Esophagus (tissue), 2 donors: ENCODE results near the gene DOCK10. TPM values are rescaled to one million over a fixed set of nuclear protein-coding genes. Genes with fewer than 3 reads are reported as not detected.
A peak's percentile ranks its signal among the peaks of the same experiment; 100 is the strongest.

ENCODE experiments used
- H3K27ac ChIP-seq, 2 donors: one replicate each; pipeline ENCODE4 v1.5.1; 2013; ENCODE audit warnings: low read depth in 2 of 2, mild to moderate bottlenecking in 2 of 2, inconsistent platforms in 1 of 2, low read length in 1 of 2, moderate library complexity in 1 of 2
- H3K27me3 ChIP-seq, 2 donors: one replicate each; pipeline ENCODE4 v1.6.1; 2013; ENCODE audit warnings: low read length in 2 of 2, control low read depth in 1 of 2, mild to moderate bottlenecking in 1 of 2; ENCODE audit not compliant: insufficient read depth in 2 of 2, control insufficient read depth in 1 of 2
- H3K36me3 ChIP-seq, 2 donors: one replicate each; pipeline ENCODE4 v1.6.1; 2013; ENCODE audit warnings: low read length in 1 of 2; ENCODE audit not compliant: control insufficient read depth in 2 of 2, insufficient read depth in 2 of 2
- H3K4me1 ChIP-seq, 2 donors: one replicate each; pipeline ENCODE4 v1.6.1; 2013; ENCODE audit warnings: low read length in 1 of 2; ENCODE audit not compliant: control insufficient read depth in 2 of 2, insufficient read depth in 2 of 2
- H3K4me3 ChIP-seq, 2 donors: one replicate each; pipeline ENCODE4 v1.5.1; 2013; ENCODE audit warnings: low read length in 2 of 2, mild to moderate bottlenecking in 2 of 2, low read depth in 1 of 2, moderate library complexity in 1 of 2
- H3K9me3 ChIP-seq, 2 donors: one replicate each; pipeline ENCODE4 v1.6.1; 2013; ENCODE audit warnings: mild to moderate bottlenecking in 2 of 2, low read depth in 1 of 2, low read length in 1 of 2, moderate library complexity in 1 of 2; ENCODE audit not compliant: control insufficient read depth in 2 of 2, insufficient read depth in 1 of 2
- WGBS, 2 donors: extraction: QIAGEN DNeasy Blood & Tissue Kit; methylation state at CpG; one replicate each; pipeline ENCODE4 v1.1.7; 2013; 5-methylcytosine and 5-hydroxymethylcytosine counted together
- polyA plus RNA-seq, 2 donors: library from polyadenylated mRNA; stranded (reverse); fragments of 200-250 nt; gene quantifications; one replicate each; pipeline ENCODE4 v1.2.3, GENCODE V29; 2013
- donor health status: healthy with polysubstance abuse.
- donor health status: Bipolar disorder and iron deficiency.

Gene DOCK10
- polyA plus RNA-seq: 1 to 10 TPM; 1.7 to 2.5 TPM

DNA sequence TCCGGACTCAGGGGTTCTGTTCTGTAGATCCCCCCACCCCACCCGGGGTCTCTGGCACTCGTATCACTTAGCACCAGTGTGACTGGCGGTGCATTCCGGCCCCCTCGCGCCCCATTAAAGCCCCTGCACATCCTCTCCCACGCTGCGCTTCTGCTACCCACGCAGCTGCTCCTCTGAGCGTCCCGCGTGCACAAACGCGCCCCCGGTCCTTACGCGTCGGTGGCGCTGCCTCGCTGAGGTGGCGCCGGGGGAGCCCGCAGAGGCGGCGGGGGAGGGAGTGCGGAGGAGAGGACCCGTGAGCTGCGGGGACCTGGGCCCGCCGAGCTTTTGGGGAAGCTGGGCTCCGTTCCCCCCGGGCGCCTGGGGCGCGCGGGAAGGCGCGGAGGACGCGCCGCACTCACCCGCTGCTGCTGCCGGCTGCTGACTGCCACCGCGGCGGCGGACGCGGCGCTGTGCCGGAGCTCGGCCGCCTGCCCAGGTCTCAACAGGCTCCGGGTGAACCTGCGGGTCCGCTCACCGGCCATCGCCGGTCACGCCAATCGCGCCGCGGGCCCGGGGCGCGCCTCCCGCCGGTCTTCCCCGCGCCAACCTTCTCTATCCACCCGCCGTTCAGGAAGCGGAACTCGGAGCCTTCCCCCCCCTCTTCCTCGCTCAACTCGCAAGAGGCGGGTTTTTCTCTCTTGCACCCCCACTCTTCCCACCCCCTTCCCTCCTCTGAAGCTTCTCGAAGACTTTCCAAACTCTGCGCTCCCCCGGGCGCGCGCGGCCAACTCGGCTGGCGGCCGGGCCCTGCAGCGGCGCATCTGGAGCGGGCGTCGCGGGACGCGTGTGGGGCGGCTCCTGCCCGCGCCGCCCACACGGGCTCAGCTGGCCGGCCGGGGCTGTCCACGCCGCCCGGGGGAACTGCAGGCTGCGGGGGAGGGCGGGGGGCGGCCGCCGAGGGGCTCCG, at the start of gene DOCK10:
TSS of gene DOCK10 (minus strand) at position 618 of the 949 bp plus-strand sequence. CDS start at position 524, 94 bp downstream.
- 0 to 1% methylated on average over 92 to 113 of the region's 113 CpGs for WGBS, 2 donors
- H3K4me3 ChIP-seq: peak within 1 kb of the TSS; percentile 61 to 67
- no peaks in the 10 kb centered on the region for H3K9me3 ChIP-seq
- H3K27me3 ChIP-seq: peaks cover 0 to 6% of the 10 kb centered on the region in 2 donors
- H3K36me3 ChIP-seq: no peaks in the 10 kb centered on the region
- H3K27ac ChIP-seq: peak within 1 kb of the TSS; percentile 20 to 42
- peaks cover 0 to 3% of the 10 kb centered on the region in 2 donors for H3K4me1 ChIP-seq

DNA sequence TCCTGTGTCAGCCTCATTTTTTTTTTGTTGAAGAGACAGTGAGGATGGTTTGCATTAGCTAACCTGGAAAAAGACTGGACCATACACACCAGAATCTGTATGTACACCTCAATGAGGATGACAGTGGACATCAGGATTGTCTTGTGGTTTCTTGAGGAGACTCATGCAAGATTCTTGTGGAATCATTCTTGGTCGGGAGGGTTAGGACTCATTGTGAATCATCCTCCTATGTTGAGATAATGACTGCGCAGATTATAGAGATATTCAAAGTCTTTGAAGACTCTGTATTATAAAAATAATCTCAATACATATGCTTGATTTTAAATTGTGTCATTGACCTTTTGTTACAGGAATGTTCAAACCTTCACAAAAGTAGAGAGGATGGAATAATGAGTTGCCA, 49.1 kb upstream of the DOCK10 start:
- WGBS, 2 donors: 80 to 87% methylated on average over 2 of the region's 2 CpGs

DNA sequence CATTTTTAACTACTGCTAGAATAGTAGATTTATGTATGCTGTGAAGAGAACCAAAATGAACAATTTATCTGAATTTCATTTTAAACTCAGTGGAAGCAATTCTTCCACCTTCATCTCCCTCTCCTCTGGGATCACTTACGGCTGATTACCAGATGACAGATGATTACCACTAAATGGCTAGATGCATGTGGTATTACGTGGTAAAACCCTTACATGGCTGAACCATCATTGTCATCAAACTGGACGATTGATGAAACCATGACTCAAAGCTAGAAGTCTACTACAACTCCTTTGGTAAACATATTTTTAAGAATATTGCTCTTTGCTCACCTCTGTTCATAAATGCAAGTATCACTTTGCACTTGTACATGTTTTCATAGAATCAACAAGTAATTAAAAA, 48.5 kb upstream of the DOCK10 start:
- 69 to 71% methylated on average over 3 of the region's 3 CpGs for WGBS, 2 donors
- no peak overlapping the region for H3K27ac ChIP-seq

More for the DNA sequence above, 49.1 kb upstream of the DOCK10 start:
- Histone ChIP-seq H3K4me1 (no peaks in the 10 kb centered on the region), H3K4me3 (no peak overlapping the region), H3K27ac (no peak overlapping the region), H3K27me3 (no peaks in the 10 kb centered on the region), H3K9me3 (no peaks in the 10 kb centered on the region), H3K36me3 (no peaks in the 10 kb centered on the region)

DNA sequence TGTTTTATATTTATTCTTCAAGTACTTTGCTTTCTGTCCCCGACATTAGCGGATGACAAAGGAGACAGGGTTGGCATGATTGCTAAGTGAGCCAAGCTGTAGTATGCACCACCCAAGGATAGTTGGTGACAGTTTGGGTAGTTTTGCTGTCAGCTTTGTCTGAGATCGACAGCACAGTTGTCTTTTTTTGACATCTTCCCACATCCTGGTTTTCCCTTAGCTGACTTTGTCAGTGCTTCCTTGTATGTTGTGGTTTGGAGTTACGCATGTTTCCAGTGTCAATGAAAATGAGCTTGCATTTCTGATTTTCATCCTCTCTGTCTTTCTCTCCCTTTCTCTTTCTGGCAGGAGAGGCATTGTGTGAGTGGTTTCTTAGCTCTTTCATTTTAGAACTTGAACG, 44.6 kb upstream of the DOCK10 start:
- Histone ChIP-seq H3K36me3 (no peaks in the 10 kb centered on the region), H3K9me3 (no peaks in the 10 kb centered on the region), H3K4me3 (no peak overlapping the region), H3K27me3 (no peaks in the 10 kb centered on the region), H3K4me1 (no peaks in the 10 kb centered on the region), H3K27ac (no peak overlapping the region)
- WGBS, 2 donors: 84 to 87% methylated on average over 5 of the region's 5 CpGs

More for the DNA sequence above, 48.5 kb upstream of the DOCK10 start:
- Histone ChIP-seq H3K27me3 (no peaks in the 10 kb centered on the region), H3K4me1 (no peaks in the 10 kb centered on the region), H3K4me3 (no peak overlapping the region), H3K9me3 (no peaks in the 10 kb centered on the region), H3K36me3 (no peaks in the 10 kb centered on the region)

DNA sequence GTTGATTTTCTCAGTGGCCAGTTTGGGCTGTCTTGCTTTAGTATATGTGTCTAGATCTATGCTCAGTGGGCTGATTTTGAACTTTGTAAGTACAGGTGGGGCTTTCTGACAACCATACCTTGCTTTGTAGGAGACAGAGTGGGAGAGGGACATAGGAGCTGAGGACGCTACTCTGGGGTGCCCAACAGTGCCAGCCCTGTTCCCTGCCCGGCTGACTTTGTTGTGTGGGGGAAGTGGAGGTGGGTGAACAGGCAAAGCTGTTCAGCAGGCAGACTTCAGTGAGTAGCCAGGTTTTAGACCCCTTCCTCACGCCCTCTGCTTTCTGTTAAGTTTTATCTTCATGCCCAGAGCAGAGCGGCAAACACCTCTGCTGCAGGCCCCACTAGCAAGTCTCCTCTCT, 44.2 kb upstream of the DOCK10 start:
- Histone ChIP-seq H3K4me3 (no peak overlapping the region), H3K27me3 (no peaks in the 10 kb centered on the region), H3K27ac (no peak overlapping the region), H3K4me1 (no peaks in the 10 kb centered on the region), H3K36me3 (no peaks in the 10 kb centered on the region), H3K9me3 (no peaks in the 10 kb centered on the region)
- 92 to 93% methylated on average over 4 of the region's 4 CpGs for WGBS, 2 donors

DNA sequence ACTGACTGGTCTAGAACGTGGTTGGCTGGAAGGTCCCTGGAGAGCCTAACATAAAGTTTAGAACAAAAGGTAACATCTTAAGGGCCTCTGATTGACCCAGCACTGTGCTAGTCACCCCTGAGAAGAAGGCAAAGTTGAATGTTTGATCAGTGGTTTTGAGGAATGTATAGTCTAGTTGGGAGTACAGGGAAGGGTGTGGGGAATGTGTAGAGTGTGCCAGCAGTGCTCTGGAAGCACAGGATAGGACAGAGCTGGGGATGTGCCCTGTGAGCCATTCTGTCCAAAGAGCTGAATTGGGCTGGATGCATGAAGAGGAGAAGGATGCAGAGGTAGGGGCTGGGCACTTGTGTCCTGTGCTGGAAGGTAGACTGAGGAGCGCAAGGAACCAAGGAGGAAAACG, 41.0 kb upstream of the DOCK10 start:
- no peaks in the 10 kb centered on the region for H3K27me3 ChIP-seq

DNA sequence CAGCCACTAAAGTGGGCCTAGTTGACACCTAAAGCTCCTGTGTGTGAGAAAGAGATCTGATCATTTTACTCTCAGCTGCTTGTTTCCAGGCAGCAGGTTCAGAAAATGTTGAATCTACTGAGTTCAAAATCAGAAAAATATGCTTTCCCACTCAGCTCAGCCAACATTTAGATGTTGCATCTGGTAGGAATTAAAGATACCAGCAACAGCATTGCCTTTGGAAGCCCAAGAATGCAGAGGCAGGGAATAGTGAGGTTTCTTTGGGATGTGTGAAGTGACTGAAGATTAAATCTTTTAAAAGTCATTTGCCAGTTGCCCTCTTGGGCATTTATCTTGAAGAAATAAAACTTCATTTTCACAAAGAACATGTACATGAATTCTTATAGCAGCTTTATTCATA, 33.9 kb upstream of the DOCK10 start:
- Histone ChIP-seq H3K9me3 (no peaks in the 10 kb centered on the region), H3K4me1 (no peaks in the 10 kb centered on the region), H3K4me3 (no peak overlapping the region), H3K27me3 (no peaks in the 10 kb centered on the region), H3K27ac (no peak overlapping the region), H3K36me3 (no peaks in the 10 kb centered on the region)

More for the DNA sequence above, 41.0 kb upstream of the DOCK10 start:
- no peaks in the 10 kb centered on the region for H3K9me3 ChIP-seq
- WGBS, 2 donors: 82 to 90% methylated on average over 3 of the region's 3 CpGs
- H3K27ac ChIP-seq: no peak overlapping the region
- no peak overlapping the region for H3K4me3 ChIP-seq
- no peaks in the 10 kb centered on the region for H3K36me3 ChIP-seq
- no peaks in the 10 kb centered on the region for H3K4me1 ChIP-seq

DNA sequence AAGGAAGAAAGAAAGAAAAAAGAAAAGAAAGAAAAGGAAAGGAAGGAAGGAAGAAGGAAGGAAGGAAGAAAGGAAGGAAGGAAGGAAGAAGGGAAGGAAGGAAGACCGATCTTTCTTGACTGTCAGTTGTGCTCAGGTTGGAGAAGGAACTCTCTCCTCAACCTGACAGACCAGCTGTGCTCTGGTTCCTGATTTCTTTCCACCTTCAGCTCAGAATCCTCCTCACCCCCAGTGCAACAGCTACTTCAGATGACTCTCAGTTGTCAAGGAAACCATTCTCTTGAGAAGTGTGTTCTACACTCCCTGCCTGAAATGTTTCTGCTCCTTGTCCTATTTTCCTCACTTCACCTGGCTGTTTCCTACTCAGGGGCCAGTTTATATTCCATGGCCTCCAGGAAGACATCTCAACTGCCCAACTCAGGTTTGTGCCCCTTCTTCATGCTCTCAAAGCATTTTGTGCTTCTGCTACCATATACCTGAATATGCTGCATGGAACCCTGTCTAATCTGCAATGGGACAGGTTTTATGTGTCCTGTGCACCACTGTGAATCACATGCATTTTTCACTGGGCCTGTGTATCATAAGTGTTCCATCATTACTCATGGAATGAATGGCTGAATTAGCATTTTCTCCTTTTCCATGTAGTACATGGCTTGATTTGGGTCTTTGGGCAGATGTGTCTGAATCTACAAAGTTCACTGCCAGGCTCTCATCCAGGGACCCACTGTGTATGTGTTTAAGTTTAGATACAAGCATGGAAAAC, 32.8 kb upstream of the DOCK10 start:
- H3K27me3 ChIP-seq: no peaks in the 10 kb centered on the region
- H3K4me1 ChIP-seq: no peaks in the 10 kb centered on the region
- no peaks in the 10 kb centered on the region for H3K36me3 ChIP-seq
- H3K9me3 ChIP-seq: no peaks in the 10 kb centered on the region
- no peak overlapping the region for H3K27ac ChIP-seq
- no peak overlapping the region for H3K4me3 ChIP-seq
- WGBS, 2 donors: 90% methylated on average over 1 of the region's 1 CpG

DNA sequence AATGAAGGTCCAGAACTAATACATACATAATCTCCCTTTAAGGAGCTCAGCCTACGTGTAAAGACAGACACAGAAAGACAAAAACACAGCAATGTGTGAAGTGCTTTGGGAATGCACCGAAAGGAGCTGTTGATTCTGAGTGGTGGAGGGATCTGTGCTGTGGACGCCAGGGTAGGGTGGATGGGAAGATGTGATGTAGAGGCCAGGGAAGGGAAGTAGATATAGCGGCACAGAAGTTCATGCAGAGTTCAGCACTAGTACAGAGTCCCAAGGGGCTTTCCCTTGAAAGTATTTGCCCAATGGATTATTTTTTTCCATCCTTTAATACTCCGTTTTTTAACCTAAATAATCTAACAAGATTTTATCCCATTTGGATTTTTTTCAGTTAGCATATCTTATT, 32.1 kb upstream of the DOCK10 start:
- Histone ChIP-seq H3K9me3 (no peaks in the 10 kb centered on the region), H3K27ac (no peak overlapping the region), H3K4me3 (no peak overlapping the region), H3K27me3 (no peaks in the 10 kb centered on the region), H3K36me3 (no peaks in the 10 kb centered on the region), H3K4me1 (no peaks in the 10 kb centered on the region)
- WGBS, 2 donors: 81% methylated on average over 5 of the region's 5 CpGs
